Measurements from ENCODE around the gene MSRB3. TPM values are rescaled to one million over a fixed set of nuclear protein-coding genes. Genes with fewer than 3 reads are reported as not detected.

MSRB3 gene
- total RNA-seq, 1 experiment from 2014 or later = 5.9 TPM

GRCh38 chr12:65490250-65490649, 211.8 kb downstream of the MSRB3 start:
- Histone ChIP-seq H3K27me3 (ENCODE audit: low read length) (no peaks in the 10 kb centered on the region), H3K9me2 (replicated peaks; ENCODE audit: low read length) (no peaks in the 10 kb centered on the region), H3K79me2 (ENCODE audit: low read length) (no peaks in the 10 kb centered on the region), H3K4me2 (ENCODE audit: low read length) (no peak overlapping the region), H3K4me3 (ENCODE audit: low read length) (no peak overlapping the region), H3K36me3 (ENCODE audit: low read depth, low read length) (no peaks in the 10 kb centered on the region), H3K27ac (ENCODE audit: low read length) (no peak overlapping the region), H2AFZ (ENCODE audit: low read length) (no peak overlapping the region), H3K9ac (ENCODE audit: low read length) (no peak overlapping the region), H3F3A (ENCODE audit: low read length, unreplicated experiment) (no peaks in the 10 kb centered on the region), H4K20me1 (ENCODE audit: low read length) (no peaks in the 10 kb centered on the region), H3K4me1 (ENCODE audit: insufficient read depth, low read length) (peaks cover 14% of the 10 kb centered on the region), H3K9me3 (ENCODE audit: low read length) (no peaks in the 10 kb centered on the region)
- DNase-seq (peak; percentile 35), ATAC-seq (peak; percentile 76)
- BruUV-seq (replicated peaks) = no TSS peak
- ChIA-PET CTCF (no interaction called here), POLR2A (ENCODE audit: unreplicated experiment) (no interaction called here)
- TF ChIP-seq CTCF (conservative IDR thresholded peaks at IDR 0.05; ENCODE audit: low read depth, low read length) (no peak), EZH2phosphoT487 (IDR thresholded peaks at IDR 0.05; ENCODE audit: borderline replicate concordance, low read length) (no peak), EZH2 (IDR thresholded peaks at IDR 0.05; ENCODE audit: low read length, unreplicated experiment) (no peak)
- intact Hi-C loops (cut with micrococcal nuclease) = loop anchor here (2.0 kb wide), 1 partner anchor 43 kb away; no protein-coding TSS in a partner anchor

GRCh38 chr12:65492998-65493912, 214.8 kb downstream of the MSRB3 start:
- Histone ChIP-seq H3K4me1 (ENCODE audit: insufficient read depth, low read length) (peaks cover 17% of the 10 kb centered on the region), H3K27ac (ENCODE audit: low read length) (no peak overlapping the region), H3K9ac (ENCODE audit: low read length) (no peak overlapping the region), H4K20me1 (ENCODE audit: low read length) (no peaks in the 10 kb centered on the region), H3K79me2 (ENCODE audit: low read length) (no peaks in the 10 kb centered on the region), H3K4me2 (ENCODE audit: low read length) (no peak overlapping the region), H3K9me3 (ENCODE audit: low read length) (no peaks in the 10 kb centered on the region), H3K4me3 (ENCODE audit: low read length) (no peak overlapping the region), H3F3A (ENCODE audit: low read length, unreplicated experiment) (no peaks in the 10 kb centered on the region), H3K27me3 (ENCODE audit: low read length) (no peaks in the 10 kb centered on the region), H3K36me3 (ENCODE audit: low read depth, low read length) (no peaks in the 10 kb centered on the region), H3K9me2 (replicated peaks; ENCODE audit: low read length) (no peaks in the 10 kb centered on the region), H2AFZ (ENCODE audit: low read length) (no peak overlapping the region)
- ATAC-seq (no peak), DNase-seq (no peak)
- CTCF ChIA-PET = no interaction called here
- TF ChIP-seq EZH2 (IDR thresholded peaks at IDR 0.05; ENCODE audit: low read length, unreplicated experiment) (no peak), CTCF (conservative IDR thresholded peaks at IDR 0.05; ENCODE audit: low read depth, low read length) (no peak), EZH2phosphoT487 (IDR thresholded peaks at IDR 0.05; ENCODE audit: borderline replicate concordance, low read length) (no peak)
- no TSS peak for BruUV-seq (replicated peaks)
- POLR2A ChIA-PET (ENCODE audit: unreplicated experiment) = no interaction called here
- intact Hi-C loops (cut with micrococcal nuclease) = no loop called here

- Histone ChIP-seq H3K79me2 (ENCODE audit: low read length) (no peaks in the 10 kb centered on the region), H3K4me3 (ENCODE audit: low read length) (no peak overlapping the region), H3F3A (ENCODE audit: low read length, unreplicated experiment) (no peaks in the 10 kb centered on the region), H4K20me1 (ENCODE audit: low read length) (no peaks in the 10 kb centered on the region), H3K9ac (ENCODE audit: low read length) (no peak overlapping the region), H2AFZ (ENCODE audit: low read length) (no peak overlapping the region), H3K4me1 (ENCODE audit: insufficient read depth, low read length) (peaks cover 17% of the 10 kb centered on the region), H3K9me2 (replicated peaks; ENCODE audit: low read length) (no peaks in the 10 kb centered on the region), H3K4me2 (ENCODE audit: low read length) (no peak overlapping the region), H3K27me3 (ENCODE audit: low read length) (no peaks in the 10 kb centered on the region), H3K36me3 (ENCODE audit: low read depth, low read length) (no peaks in the 10 kb centered on the region), H3K9me3 (ENCODE audit: low read length) (no peaks in the 10 kb centered on the region), H3K27ac (ENCODE audit: low read length) (no peak overlapping the region)
- TF ChIP-seq CTCF (conservative IDR thresholded peaks at IDR 0.05; ENCODE audit: low read depth, low read length) (no peak), EZH2phosphoT487 (IDR thresholded peaks at IDR 0.05; ENCODE audit: borderline replicate concordance, low read length) (no peak)
- BruUV-seq (replicated peaks) = no TSS peak
- CTCF ChIA-PET = no interaction called here
- POLR2A ChIA-PET (ENCODE audit: unreplicated experiment) = no interaction called here
- no peak for ATAC-seq
- no peak for DNase-seq
- intact Hi-C loops (cut with micrococcal nuclease) = no loop called here
Measured at GRCh38 chr12:65493913-65494245, 215.4 kb downstream of the MSRB3 start.

Data from PC-3 (cell line).